PC-3 (cell line): ENCODE data around the gene RANBP10. TPM values are rescaled to one million over a fixed set of nuclear protein-coding genes. Genes with fewer than 3 reads are reported as not detected.

Experiments
- ATAC-seq: fragments of 200-7000 bp; cut with Tn5 transposase; 2 replicates; pipeline ENCODE4 v1.9.1; 2020; ENCODE audit warnings: mild to moderate bottlenecking, moderate library complexity
- BruUV-seq: library from RNA; stranded (reverse); fragments of 400-500 nt; replicated peaks from 2 replicates; lab custom pipeline; 2021; lab: Mats Ljungman, UMichigan
- CTCF ChIA-PET: fragments of 300-600 bp; sonication (Branson Sonifier 250); formaldehyde crosslinking; loops from one replicate; lab custom pipeline; 2022; ENCODE audit warnings: antibody characterized with exemption; lab: Charles Lee
- POLR2A ChIA-PET: fragments of 300-600 bp; sonication (Branson Sonifier 250); formaldehyde crosslinking; loops from one replicate; lab custom pipeline; 2022; ENCODE audit warnings: antibody characterized with exemption; ENCODE audit not compliant: unreplicated experiment; lab: Charles Lee
- DNase-seq: peaks from one replicate; pipeline ENCODE4 v3.0.0-alpha.2; 2015
- H2AFZ ChIP-seq: fragments of 300-600 bp; sonication (generic); 2 replicates; pipeline ENCODE4 v1.6.0; 2016; ENCODE audit warnings: antibody characterized with exemption, low read length
- H3F3A ChIP-seq: fragments of 300-600 bp; sonication (generic); one replicate; pipeline ENCODE4 v1.6.0; 2017; ENCODE audit warnings: antibody characterized with exemption, low read length, control low read depth, mild to moderate bottlenecking; ENCODE audit not compliant: unreplicated experiment
- H3K27ac ChIP-seq: fragments of 300-600 bp; sonication (generic); 2 replicates; pipeline ENCODE4 v1.5.1; 2016; ENCODE audit warnings: mild to moderate bottlenecking, low read length
- H3K27me3 ChIP-seq: fragments of 300-600 bp; sonication (generic); 2 replicates; pipeline ENCODE4 v1.6.1; 2016; ENCODE audit warnings: low read length, mixed read lengths
- H3K36me3 ChIP-seq: fragments of 300-600 bp; sonication (generic); 2 replicates; pipeline ENCODE4 v1.6.1; 2016; ENCODE audit warnings: low read depth, mixed run types, low read length, mixed read lengths
- H3K4me1 ChIP-seq: fragments of 300-600 bp; sonication (generic); 2 replicates; pipeline ENCODE4 v1.5.1; 2016; ENCODE audit warnings: low read length; ENCODE audit not compliant: insufficient read depth
- H3K4me2 ChIP-seq: fragments of 300-600 bp; sonication (generic); 2 replicates; pipeline ENCODE4 v1.6.0; 2016; ENCODE audit warnings: low read length
- H3K4me3 ChIP-seq: fragments of 300-600 bp; sonication (generic); 2 replicates; pipeline ENCODE4 v1.5.1; 2016; ENCODE audit warnings: mild to moderate bottlenecking, low read length, mixed read lengths
- H3K79me2 ChIP-seq: fragments of 300-600 bp; sonication (generic); 2 replicates; pipeline ENCODE4 v1.6.1; 2017; ENCODE audit warnings: low read length, mixed read lengths
- H3K9ac ChIP-seq: fragments of 300-600 bp; sonication (generic); 2 replicates; pipeline ENCODE4 v1.6.0; 2016; ENCODE audit warnings: mild to moderate bottlenecking, low read length
- H3K9me2 ChIP-seq: fragments of 300-600 bp; sonication (generic); replicated peaks from 2 replicates; pipeline ENCODE4 v1.6.1; 2016; ENCODE audit warnings: mixed run types, low read length, mixed read lengths
- H3K9me3 ChIP-seq: fragments of 300-600 bp; sonication (generic); 2 replicates; pipeline ENCODE4 v1.6.1; 2016; ENCODE audit warnings: low read length, mixed read lengths
- H4K20me1 ChIP-seq: fragments of 300-600 bp; sonication (generic); 2 replicates; pipeline ENCODE4 v1.6.1; 2016; ENCODE audit warnings: low read length, mixed read lengths
- EZH2 ChIP-seq: fragments of 300-600 bp; sonication (generic); IDR thresholded peaks from one replicate; pipeline ENCODE4 v1.6.1; 2017; ENCODE audit warnings: antibody characterized with exemption, mild to moderate bottlenecking, low read length; ENCODE audit not compliant: unreplicated experiment
- EZH2phosphoT487 ChIP-seq: fragments of 300-600 bp; sonication (generic); IDR thresholded peaks from 2 replicates; pipeline ENCODE4 v1.6.1; 2018; ENCODE audit warnings: mild to moderate bottlenecking, antibody characterized with exemption, low read length, borderline replicate concordance
- intact Hi-C: fragments of 100-400 bp; cut with micrococcal nuclease; formaldehyde crosslinking; loops from 2 replicates; pipeline ENCODE4 v1.9.0; 2023
- total RNA-seq: library from RNA; depleted of rRNA; stranded (reverse); fragments of >200 nt; gene quantifications from 2 replicates; pipeline ENCODE4 v1.2.3, GENCODE V29; 2014
- TF ChIP-seq, protein P1 (sequence below): fragments of 300-600 bp; sonication (generic); conservative IDR thresholded peaks from 2 replicates; pipeline ENCODE4 v1.5.1; 2017; ENCODE audit warnings: antibody characterized with exemption, low read depth, mild to moderate bottlenecking, low read length

The RANBP10 gene
- total RNA-seq, 1 experiment from 2014 or later = 5.5 TPM

GRCh38 chr16:67786491-67786890, 19.9 kb downstream of the RANBP10 start:
- no peaks in the 10 kb centered on the region for H3K4me1 ChIP-seq
- H3K27ac ChIP-seq = no peak overlapping the region
- no peaks in the 10 kb centered on the region for H3K27me3 ChIP-seq
- H4K20me1 ChIP-seq = no peaks in the 10 kb centered on the region
- no peak overlapping the region for H2AFZ ChIP-seq
- ATAC-seq (no peak), DNase-seq (no peak)
- intact Hi-C loops = no loop called here
- H3F3A ChIP-seq = no peaks in the 10 kb centered on the region
- H3K36me3 ChIP-seq = no peaks in the 10 kb centered on the region
- no peak for TF ChIP-seq EZH2phosphoT487
- TF ChIP-seq, protein P1, sequence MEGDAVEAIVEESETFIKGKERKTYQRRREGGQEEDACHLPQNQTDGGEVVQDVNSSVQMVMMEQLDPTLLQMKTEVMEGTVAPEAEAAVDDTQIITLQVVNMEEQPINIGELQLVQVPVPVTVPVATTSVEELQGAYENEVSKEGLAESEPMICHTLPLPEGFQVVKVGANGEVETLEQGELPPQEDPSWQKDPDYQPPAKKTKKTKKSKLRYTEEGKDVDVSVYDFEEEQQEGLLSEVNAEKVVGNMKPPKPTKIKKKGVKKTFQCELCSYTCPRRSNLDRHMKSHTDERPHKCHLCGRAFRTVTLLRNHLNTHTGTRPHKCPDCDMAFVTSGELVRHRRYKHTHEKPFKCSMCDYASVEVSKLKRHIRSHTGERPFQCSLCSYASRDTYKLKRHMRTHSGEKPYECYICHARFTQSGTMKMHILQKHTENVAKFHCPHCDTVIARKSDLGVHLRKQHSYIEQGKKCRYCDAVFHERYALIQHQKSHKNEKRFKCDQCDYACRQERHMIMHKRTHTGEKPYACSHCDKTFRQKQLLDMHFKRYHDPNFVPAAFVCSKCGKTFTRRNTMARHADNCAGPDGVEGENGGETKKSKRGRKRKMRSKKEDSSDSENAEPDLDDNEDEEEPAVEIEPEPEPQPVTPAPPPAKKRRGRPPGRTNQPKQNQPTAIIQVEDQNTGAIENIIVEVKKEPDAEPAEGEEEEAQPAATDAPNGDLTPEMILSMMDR = no peak
- no peak for TF ChIP-seq EZH2
- BruUV-seq = no TSS peak
- H3K4me3 ChIP-seq = no peak overlapping the region
- no peak overlapping the region for H3K9ac ChIP-seq
- H3K9me3 ChIP-seq = no peaks in the 10 kb centered on the region
- peaks cover 2% of the 10 kb centered on the region; the same call in 1 of the 2 replicates for H3K79me2 ChIP-seq
- H3K4me2 ChIP-seq = no peak overlapping the region
- ChIA-PET POLR2A (interaction anchor here (0.6 kb wide), 1 partner anchor 70 kb away, joined by 10 read pairs; no protein-coding TSS in a partner anchor), CTCF (no interaction called here)
- no peaks in the 10 kb centered on the region for H3K9me2 ChIP-seq

DNA sequence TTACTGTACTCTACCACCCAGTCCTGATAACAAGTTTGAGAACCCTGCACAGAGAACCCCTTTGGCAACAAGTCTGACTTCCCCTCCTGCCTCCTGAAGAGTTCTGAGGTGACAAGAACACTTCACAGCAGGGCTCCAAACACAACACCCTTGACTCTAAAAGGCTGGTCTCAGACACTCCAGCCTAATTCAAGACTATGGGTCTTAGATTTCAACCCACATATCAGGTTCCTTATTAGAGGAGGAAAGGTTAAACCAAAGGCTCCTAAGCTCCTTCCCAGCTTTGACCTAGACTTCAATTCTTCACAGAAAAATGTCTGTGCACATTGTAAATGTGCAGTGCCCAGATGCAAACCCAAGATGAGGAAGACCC, 23.0 kb downstream of the RANBP10 start:
- TF ChIP-seq, protein P1 = no peak
- H3K9ac ChIP-seq = no peak overlapping the region
- no peaks in the 10 kb centered on the region for H3K4me1 ChIP-seq
- no peaks in the 10 kb centered on the region for H4K20me1 ChIP-seq
- CTCF ChIA-PET = no interaction called here
- no peak overlapping the region for H2AFZ ChIP-seq
- no TSS peak for BruUV-seq
- H3K27me3 ChIP-seq = no peaks in the 10 kb centered on the region
- H3K36me3 ChIP-seq = no peaks in the 10 kb centered on the region
- no peak overlapping the region for H3K27ac ChIP-seq
- H3K9me2 ChIP-seq = no peaks in the 10 kb centered on the region
- ATAC-seq (no peak), DNase-seq (no peak)
- H3K9me3 ChIP-seq = no peaks in the 10 kb centered on the region
- intact Hi-C loops = no loop called here
- H3K4me2 ChIP-seq = no peak overlapping the region
- POLR2A ChIA-PET = no interaction called here
- peaks cover 2% of the 10 kb centered on the region; the same call in 1 of the 2 replicates for H3K79me2 ChIP-seq
- no peaks in the 10 kb centered on the region for H3F3A ChIP-seq
- no peak overlapping the region for H3K4me3 ChIP-seq

DNA sequence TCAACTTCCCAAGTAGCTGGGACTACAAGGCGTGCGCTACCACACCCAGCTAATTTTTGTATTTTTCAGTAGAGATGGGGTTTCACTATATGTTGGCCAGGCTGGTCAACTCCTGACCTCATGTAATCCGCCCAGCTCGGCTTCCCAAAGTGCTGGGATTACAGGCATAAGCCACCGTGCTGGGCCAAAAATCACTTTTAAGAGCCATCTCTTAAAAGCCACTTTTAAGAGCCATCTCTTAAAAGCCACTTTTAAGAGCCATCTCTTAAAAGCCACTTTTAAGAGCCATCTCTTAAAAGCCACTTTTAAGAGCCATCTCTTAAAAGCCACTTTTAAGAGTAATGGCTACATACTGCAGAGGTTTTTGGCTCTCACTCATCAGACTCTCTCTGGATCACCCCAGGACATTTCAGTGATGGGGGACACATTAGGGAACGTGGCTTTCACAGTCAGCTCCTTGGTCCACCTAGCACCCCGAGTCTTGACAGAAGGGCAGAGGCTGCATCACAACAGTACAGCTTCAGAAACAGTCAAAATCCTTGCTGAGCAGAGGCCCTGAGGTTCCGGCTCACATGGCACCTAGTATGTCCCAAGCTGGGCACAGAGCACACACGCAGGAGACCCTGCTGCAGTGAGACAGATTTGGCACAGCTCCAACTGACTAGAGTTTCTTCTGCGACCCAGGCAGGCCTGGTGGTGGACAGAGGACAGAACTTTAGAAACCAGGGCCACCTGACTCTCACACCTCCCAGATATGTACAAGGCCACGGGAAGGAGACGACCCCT, 23.6 kb downstream of the RANBP10 start:
- ChIA-PET CTCF (no interaction called here), POLR2A (no interaction called here)
- no peaks in the 10 kb centered on the region for H3K27me3 ChIP-seq
- H2AFZ ChIP-seq = no peak overlapping the region
- BruUV-seq = no TSS peak
- DNase-seq (no peak), ATAC-seq (no peak)
- no peaks in the 10 kb centered on the region for H3K9me3 ChIP-seq
- no peaks in the 10 kb centered on the region for H3K9me2 ChIP-seq
- intact Hi-C loops = no loop called here
- no peak overlapping the region for H3K9ac ChIP-seq
- no peak overlapping the region for H3K4me2 ChIP-seq
- no peaks in the 10 kb centered on the region for H3K36me3 ChIP-seq
- H3K27ac ChIP-seq = no peak overlapping the region
- no peak for TF ChIP-seq EZH2
- H3F3A ChIP-seq = no peaks in the 10 kb centered on the region
- no peaks in the 10 kb centered on the region for H4K20me1 ChIP-seq
- peaks cover 2% of the 10 kb centered on the region; the same call in 1 of the 2 replicates for H3K79me2 ChIP-seq
- H3K4me3 ChIP-seq = no peak overlapping the region
- no peaks in the 10 kb centered on the region for H3K4me1 ChIP-seq
